GM12873 (cell line): ENCODE measurements around the gene ECPAS.

Source experiments
- CTCF ChIP-seq: IDR thresholded peaks from 2 replicates; pipeline ENCODE4 v1.5.1; 2012; ENCODE audit warnings: low read depth, mild to moderate bottlenecking, moderate library complexity, low read length, control low read depth; ENCODE audit not compliant: insufficient read depth; ENCODE audit errors: missing control alignments

The ECPAS gene

GRCh38 chr9:111443454-111443853, 40.7 kb downstream of the ECPAS start:
- no peak for TF ChIP-seq CTCF

GRCh38 chr9:111442360-111443027, 41.7 kb downstream of the ECPAS start:
- TF ChIP-seq CTCF, result no peak

- TF ChIP-seq CTCF, result no peak
These were observed 44.0 kb downstream of the ECPAS start for GRCh38 chr9:111440226-111440625.

DNA sequence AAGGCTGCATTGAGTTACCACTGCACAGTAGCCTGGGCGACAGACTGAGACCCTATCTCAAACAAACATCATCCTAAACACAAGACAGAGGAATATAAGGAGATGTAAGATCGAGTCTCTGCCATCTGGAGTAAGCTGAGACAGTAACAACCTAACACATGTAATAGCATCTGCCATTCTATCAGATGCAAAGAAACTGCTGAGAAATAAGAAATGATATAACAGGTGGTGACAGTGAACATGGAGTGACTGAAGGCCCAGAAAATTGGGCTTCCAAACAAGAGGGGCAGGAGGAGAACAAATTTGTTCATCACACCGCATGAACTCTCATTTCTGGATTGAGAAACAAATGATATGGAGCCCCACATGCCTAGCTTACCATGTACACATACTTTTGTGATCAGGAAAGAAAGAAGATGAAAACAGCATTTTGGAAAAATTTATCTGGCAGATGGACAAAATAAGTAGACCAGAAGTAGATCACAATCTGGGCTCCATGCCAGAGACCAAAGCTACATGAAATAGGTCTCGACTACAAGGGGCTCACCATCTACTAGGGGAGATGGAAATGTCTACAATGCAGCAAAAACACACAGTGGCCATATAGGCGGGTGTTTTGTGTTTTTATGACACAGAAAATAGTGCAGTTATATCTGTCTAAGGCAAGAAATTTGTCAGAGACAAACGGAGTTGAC, 45.5 kb downstream of the ECPAS start:
- TF ChIP-seq CTCF, result no peak

GRCh38 chr9:111436571-111436970, 47.6 kb downstream of the ECPAS start:
- TF ChIP-seq CTCF, result no peak

DNA sequence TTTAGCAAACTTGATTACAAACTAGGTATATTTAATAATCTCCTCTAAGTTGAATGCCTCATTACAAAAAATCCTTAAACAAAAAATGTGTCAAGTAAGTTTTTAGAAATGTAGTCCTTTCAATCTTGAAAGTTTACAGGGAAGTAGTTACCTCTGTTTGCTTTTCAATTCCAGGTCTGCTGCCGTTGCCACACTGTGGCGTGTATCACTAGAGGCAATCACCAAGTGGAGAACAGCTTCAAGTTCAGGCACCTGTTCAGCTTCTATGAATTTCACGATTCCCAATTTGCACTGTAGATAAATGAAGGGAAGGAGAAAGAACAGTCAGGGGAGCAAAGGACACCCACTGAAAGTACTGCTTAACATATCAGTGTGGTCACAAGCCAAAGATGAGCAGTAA, 51.1 kb downstream of the ECPAS start:
- TF ChIP-seq CTCF, result no peak

- TF ChIP-seq CTCF, result no peak
These were observed 52.5 kb downstream of the ECPAS start for GRCh38 chr9:111431684-111432083.
